ENCODE measurements around the gene MINDY1. TPM values are rescaled to one million over a fixed set of nuclear protein-coding genes. Genes with fewer than 3 reads are reported as not detected.

MINDY1 gene
- total and polyA plus RNA-seq, 7 donors = 15.6 to 51.8 (median 25.5) TPM

GRCh38 chr1:150981177-150981804 is 25.4 kb downstream of the MINDY1 start:
- Histone ChIP-seq H3K36me3 (no peaks in the 10 kb centered on the region), H3K4me1 (peaks cover 0 to 25% (median 16%) of the 10 kb centered on the region in 4 donors), H3K4me3 (no peak overlapping the region), H3K9me3 (no peaks in the 10 kb centered on the region), H3K27me3 (no peaks in the 10 kb centered on the region), H3K27ac (no peak overlapping the region)
- 56 to 79% methylated on average over 6 of the region's 6 CpGs for WGBS, 2 donors
- intact Hi-C loops (cut with DNase I) = no loop called here
- TF ChIP-seq, protein P1, sequence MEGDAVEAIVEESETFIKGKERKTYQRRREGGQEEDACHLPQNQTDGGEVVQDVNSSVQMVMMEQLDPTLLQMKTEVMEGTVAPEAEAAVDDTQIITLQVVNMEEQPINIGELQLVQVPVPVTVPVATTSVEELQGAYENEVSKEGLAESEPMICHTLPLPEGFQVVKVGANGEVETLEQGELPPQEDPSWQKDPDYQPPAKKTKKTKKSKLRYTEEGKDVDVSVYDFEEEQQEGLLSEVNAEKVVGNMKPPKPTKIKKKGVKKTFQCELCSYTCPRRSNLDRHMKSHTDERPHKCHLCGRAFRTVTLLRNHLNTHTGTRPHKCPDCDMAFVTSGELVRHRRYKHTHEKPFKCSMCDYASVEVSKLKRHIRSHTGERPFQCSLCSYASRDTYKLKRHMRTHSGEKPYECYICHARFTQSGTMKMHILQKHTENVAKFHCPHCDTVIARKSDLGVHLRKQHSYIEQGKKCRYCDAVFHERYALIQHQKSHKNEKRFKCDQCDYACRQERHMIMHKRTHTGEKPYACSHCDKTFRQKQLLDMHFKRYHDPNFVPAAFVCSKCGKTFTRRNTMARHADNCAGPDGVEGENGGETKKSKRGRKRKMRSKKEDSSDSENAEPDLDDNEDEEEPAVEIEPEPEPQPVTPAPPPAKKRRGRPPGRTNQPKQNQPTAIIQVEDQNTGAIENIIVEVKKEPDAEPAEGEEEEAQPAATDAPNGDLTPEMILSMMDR (IDR thresholded peaks at IDR 0.05) = no peak
- TF ChIP-seq POLR2A (IDR thresholded peaks at IDR 0.05) (no peak), EP300 (IDR thresholded peaks at IDR 0.05) (no peak), POLR2AphosphoS5 (IDR thresholded peaks at IDR 0.05) (no peak)
- no peak for DNase-seq

GRCh38 chr1:150979092-150980056 is 27.3 kb downstream of the MINDY1 start:
- intact Hi-C loops (cut with DNase I) = loop anchor here (5.0 kb wide), 2 partner anchors 68 to 102 kb away; partner anchors contain the start of genes ARNT and C1orf56
- H3K9me3 ChIP-seq = no peaks in the 10 kb centered on the region
- peak overlapping the region in 1 of 4 donors; percentile 34 for H3K4me3 ChIP-seq
- peaks cover 0 to 32% (median 22%) of the 10 kb centered on the region in 4 donors for H3K4me1 ChIP-seq
- peak; percentile 93 for DNase-seq
- WGBS, 2 donors = 20 to 30% methylated on average over 23 of the region's 23 CpGs
- H3K27ac ChIP-seq = peak overlapping the region; percentile 53 to 97 (median 80)
- H3K27me3 ChIP-seq = no peaks in the 10 kb centered on the region
- TF ChIP-seq POLR2AphosphoS5 (IDR thresholded peaks at IDR 0.05) (peak in 2 of 4 donors; percentile 56), EP300 (IDR thresholded peaks at IDR 0.05) (no peak), POLR2A (IDR thresholded peaks at IDR 0.05) (no peak)
- TF ChIP-seq, protein P1 (IDR thresholded peaks at IDR 0.05) = peak; percentile 97 to 100 (median 98)
- no peaks in the 10 kb centered on the region for H3K36me3 ChIP-seq

DNA sequence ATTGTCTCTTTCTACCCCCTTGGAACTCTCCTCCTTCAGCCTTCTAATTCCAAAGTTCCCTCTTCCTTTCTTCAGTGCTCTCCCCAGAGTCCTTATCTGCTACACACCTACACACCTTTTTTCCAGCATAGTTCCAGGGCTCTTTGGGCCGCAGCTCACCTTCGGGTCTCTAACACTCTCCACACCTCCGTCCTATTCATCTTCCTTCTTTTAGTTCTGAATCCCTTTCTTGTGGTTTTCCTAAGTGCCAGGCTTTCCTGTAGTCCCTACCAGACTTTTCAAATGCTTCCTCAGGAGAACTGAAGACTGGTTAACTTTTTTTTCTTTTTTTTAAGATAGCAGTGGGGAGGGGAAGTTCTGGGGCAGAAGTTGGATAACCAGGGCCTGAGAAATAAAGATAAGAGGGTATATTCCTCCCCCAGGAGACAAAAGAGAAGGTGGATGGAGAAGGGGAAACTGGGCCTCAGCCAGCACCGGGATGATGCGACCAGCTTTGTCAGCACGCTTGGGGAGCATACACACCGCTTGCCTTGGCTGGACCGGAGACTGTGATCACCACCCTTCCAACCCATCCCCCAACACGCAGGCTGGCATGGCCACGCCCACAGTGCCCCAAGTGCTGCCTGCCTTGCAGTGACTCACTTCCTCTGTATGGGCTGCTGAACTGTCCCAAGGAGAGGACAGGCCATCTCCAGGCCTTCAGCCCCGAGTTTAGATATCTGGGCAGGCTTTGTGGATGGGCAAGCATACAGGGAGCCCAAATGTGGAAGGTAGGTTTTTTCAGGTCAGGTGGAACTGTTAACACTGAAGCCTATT is 29.6 kb downstream of the MINDY1 start:
- H3K9me3 ChIP-seq = no peaks in the 10 kb centered on the region
- WGBS, 2 donors = 26 to 36% methylated on average over 11 of the region's 11 CpGs
- H3K27me3 ChIP-seq = no peaks in the 10 kb centered on the region
- no peak overlapping the region for H3K4me3 ChIP-seq
- H3K4me1 ChIP-seq = peaks cover 0 to 46% (median 40%) of the 10 kb centered on the region in 4 donors
- intact Hi-C loops (cut with DNase I) = loop anchor here (5.0 kb wide), 2 partner anchors 70 to 100 kb away; partner anchors contain the start of genes ARNT and C1orf56
- peak overlapping the region; percentile 62 to 97 (median 79) for H3K27ac ChIP-seq
- TF ChIP-seq, protein P1 (IDR thresholded peaks at IDR 0.05) = no peak
- peak in 3 of 4 donors; percentile 53 to 65 (median 55) for TF ChIP-seq POLR2AphosphoS5 (IDR thresholded peaks at IDR 0.05)
- no peak for TF ChIP-seq POLR2A (IDR thresholded peaks at IDR 0.05)
- no peak for TF ChIP-seq EP300 (IDR thresholded peaks at IDR 0.05)
- no peaks in the 10 kb centered on the region for H3K36me3 ChIP-seq
- DNase-seq = peak; percentile 92

DNA sequence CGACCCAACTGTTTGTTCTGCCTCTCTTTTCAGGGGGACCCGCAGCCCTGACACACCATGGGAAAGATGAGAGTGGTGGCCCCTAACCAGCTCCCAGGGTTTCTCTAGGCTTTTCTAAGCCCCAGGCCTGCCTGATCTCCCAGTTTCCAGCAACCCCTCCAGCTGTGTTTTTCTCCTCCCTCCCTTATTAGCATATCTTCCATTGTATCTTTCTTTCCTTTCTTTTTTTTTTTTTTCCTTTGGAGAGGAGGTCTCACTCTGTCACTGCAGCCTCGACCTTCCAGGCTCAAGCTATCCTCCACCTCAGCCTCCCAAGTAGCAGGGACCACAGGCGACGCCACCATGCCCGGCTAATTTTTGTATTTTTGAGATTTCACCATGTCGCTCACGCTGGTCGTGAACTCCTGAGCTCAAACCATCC is 30.3 kb downstream of the MINDY1 start:
- Histone ChIP-seq H3K9me3 (no peaks in the 10 kb centered on the region), H3K4me1 (peaks cover 0 to 53% (median 47%) of the 10 kb centered on the region in 4 donors), H3K4me3 (no peak overlapping the region), H3K27ac (peak overlapping the region; percentile 62 to 97 (median 79)), H3K27me3 (no peaks in the 10 kb centered on the region), H3K36me3 (no peaks in the 10 kb centered on the region)
- intact Hi-C loops (cut with DNase I) = loop anchor here (5.0 kb wide), 2 partner anchors 71 to 99 kb away; partner anchors contain the start of genes ARNT and C1orf56
- no peak for TF ChIP-seq POLR2AphosphoS5 (IDR thresholded peaks at IDR 0.05)
- WGBS, 2 donors = 94% methylated on average over 9 of the region's 9 CpGs
- no peak for DNase-seq

Measured in sigmoid colon (tissue), 7 donors.